ENCODE measurements around the gene PAFAH2. TPM values are rescaled to one million over a fixed set of nuclear protein-coding genes. Genes with fewer than 3 reads are reported as not detected.

Gene PAFAH2
- total RNA-seq, 1 experiment from 2014 or later = 8.5 TPM

DNA sequence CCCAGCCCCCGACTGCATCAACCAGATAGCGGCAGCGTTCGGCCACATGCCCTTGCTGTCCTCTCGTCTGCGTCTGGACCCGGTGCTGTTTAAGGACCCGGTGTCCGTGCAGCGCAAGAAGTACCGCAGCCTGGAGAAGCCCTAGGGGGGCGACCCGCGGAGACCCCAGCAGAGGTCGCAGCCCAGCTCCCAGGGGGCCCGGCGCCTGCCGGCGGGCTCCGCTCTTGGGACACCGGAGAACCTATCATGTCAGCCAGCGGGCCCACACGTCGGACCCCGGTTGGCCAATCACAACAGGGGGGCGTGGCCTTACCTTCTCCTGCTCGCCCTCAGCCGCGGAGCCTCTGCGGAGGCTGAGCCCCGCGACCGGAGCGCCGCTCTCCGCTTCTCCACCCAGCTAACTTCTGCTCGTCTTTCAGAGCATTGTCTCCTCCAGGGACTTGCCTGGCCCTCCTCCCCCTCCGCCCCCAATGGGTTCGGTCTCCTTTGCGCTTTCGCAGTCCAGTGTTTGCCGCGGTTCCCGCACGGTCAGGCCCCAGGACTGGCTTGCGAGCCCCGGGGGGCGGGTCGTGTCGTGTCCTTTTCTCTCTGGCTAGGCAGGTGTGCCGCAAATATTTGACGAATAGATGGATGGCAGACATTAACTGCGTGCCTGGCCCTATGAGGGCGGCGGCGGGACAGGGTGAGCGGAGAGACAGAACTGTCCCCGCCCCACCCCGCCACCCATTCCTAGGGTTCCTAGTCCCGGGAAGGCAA is 37.5 kb upstream of the PAFAH2 start:
- Histone ChIP-seq H3K4me3 (ENCODE audit: low read depth in 2 of 2, low read length in 2 of 2) (peak overlapping the region; percentile 93 to 96), H3K36me3 (ENCODE audit: control insufficient read depth, insufficient read depth, low read length) (peaks cover 2% of the 10 kb centered on the region; the same call in 1 of the 2 replicates), H3K9me3 (ENCODE audit: control insufficient read depth, insufficient read depth, low read depth, low read length) (no peaks in the 10 kb centered on the region), H3K27me3 (ENCODE audit: control insufficient read depth, insufficient read depth, low read length) (no peaks in the 10 kb centered on the region), H3K27ac (ENCODE audit: low read length) (peak overlapping the region; percentile 71), H3K4me1 (ENCODE audit: control insufficient read depth, insufficient read depth, low read length) (peaks cover 14% of the 10 kb centered on the region)
- intact Hi-C loops (cut with micrococcal nuclease; ENCODE audit: unreplicated experiment) (loop anchor here (5.0 to 10.0 kb wide), 3 partner anchors 59 to 112 kb away; partner anchors contain the start of gene PDIK1L), in situ Hi-C loops (cut with HindIII; ENCODE audit: low pct_unique_long_range_greater_than_20kb, low sequenced_read_pairs) (no loop called here)
- ATAC-seq (peak; percentile 95), DNase-seq (ENCODE audit: low read depth, low spot score) (peak; percentile 55)
- CTCF ChIA-PET = interaction anchor here (0.6 to 2.5 kb wide), 3 partner anchors 10 to 110 kb away, joined by 3 to 17 read pairs (median 3); no protein-coding TSS in a partner anchor
- no peak for TF ChIP-seq TCF7L2 (IDR thresholded peaks at IDR 0.05; ENCODE audit: low read depth, low read length)
- TF ChIP-seq, protein P1, sequence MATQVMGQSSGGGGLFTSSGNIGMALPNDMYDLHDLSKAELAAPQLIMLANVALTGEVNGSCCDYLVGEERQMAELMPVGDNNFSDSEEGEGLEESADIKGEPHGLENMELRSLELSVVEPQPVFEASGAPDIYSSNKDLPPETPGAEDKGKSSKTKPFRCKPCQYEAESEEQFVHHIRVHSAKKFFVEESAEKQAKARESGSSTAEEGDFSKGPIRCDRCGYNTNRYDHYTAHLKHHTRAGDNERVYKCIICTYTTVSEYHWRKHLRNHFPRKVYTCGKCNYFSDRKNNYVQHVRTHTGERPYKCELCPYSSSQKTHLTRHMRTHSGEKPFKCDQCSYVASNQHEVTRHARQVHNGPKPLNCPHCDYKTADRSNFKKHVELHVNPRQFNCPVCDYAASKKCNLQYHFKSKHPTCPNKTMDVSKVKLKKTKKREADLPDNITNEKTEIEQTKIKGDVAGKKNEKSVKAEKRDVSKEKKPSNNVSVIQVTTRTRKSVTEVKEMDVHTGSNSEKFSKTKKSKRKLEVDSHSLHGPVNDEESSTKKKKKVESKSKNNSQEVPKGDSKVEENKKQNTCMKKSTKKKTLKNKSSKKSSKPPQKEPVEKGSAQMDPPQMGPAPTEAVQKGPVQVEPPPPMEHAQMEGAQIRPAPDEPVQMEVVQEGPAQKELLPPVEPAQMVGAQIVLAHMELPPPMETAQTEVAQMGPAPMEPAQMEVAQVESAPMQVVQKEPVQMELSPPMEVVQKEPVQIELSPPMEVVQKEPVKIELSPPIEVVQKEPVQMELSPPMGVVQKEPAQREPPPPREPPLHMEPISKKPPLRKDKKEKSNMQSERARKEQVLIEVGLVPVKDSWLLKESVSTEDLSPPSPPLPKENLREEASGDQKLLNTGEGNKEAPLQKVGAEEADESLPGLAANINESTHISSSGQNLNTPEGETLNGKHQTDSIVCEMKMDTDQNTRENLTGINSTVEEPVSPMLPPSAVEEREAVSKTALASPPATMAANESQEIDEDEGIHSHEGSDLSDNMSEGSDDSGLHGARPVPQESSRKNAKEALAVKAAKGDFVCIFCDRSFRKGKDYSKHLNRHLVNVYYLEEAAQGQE (IDR thresholded peaks at IDR 0.05; ENCODE audit: insufficient read depth in 1 of 2, low read depth in 2 of 2, low read length in 1 of 2) = 0 out of 4 replicates have a peak, but pooled peaks of 1 of the 2 experiments have one; percentile 4
- POLR2A ChIA-PET = no interaction called here
- BruUV-seq (replicated peaks) = no TSS peak

DNA sequence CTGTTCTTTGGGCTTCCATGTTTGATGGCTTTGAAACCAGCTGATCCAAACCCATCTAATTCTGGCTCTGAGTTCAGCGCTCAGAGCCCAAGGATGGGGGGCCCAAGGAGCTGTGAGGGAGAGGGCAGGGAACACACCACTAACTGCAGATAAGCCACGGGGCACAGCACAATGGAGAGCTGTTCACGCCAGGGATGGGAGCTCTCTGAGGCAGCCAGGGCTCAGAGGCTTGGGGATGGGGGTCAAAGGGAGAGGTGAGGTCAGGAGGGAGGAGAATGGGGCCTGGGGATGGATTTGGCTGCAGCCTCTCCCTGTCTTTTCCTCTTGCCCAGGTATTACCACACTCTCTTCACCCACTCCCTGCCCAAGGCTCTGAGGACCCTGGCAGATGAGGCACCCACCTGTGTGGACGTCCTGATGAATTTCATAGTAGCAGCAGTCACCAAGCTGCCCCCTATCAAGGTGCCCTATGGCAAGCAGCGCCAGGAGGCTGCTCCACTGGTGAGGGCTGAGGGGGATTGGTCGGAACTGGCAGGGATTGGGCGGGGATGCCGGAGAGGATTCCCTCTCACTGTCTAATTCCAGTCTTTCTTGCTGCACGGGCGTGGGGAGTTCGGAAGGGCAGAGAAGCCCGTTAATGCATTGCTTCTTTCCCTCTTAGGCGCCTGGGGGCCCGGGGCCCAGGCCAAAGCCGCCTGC is 36.8 kb upstream of the PAFAH2 start:
- ATAC-seq (peak; percentile 52), DNase-seq (ENCODE audit: low read depth, low spot score) (no peak)
- Histone ChIP-seq H3K4me1 (ENCODE audit: control insufficient read depth, insufficient read depth, low read length) (peaks cover 14% of the 10 kb centered on the region), H3K4me3 (ENCODE audit: low read depth in 2 of 2, low read length in 2 of 2) (peak overlapping the region; percentile 93 to 96), H3K36me3 (ENCODE audit: control insufficient read depth, insufficient read depth, low read length) (peaks cover 2% of the 10 kb centered on the region; the same call in 1 of the 2 replicates), H3K27ac (ENCODE audit: low read length) (peak overlapping the region; percentile 23; the same call in 1 of the 2 replicates), H3K9me3 (ENCODE audit: control insufficient read depth, insufficient read depth, low read depth, low read length) (no peaks in the 10 kb centered on the region), H3K27me3 (ENCODE audit: control insufficient read depth, insufficient read depth, low read length) (no peaks in the 10 kb centered on the region)
- intact Hi-C loops (cut with micrococcal nuclease; ENCODE audit: unreplicated experiment) = loop anchor here (5.0 to 10.0 kb wide), 3 partner anchors 60 to 113 kb away; partner anchors contain the start of gene PDIK1L
- CTCF ChIA-PET = interaction anchor here (0.6 to 2.5 kb wide), 2 partner anchors 19 to 111 kb away, joined by 3 to 17 read pairs; no protein-coding TSS in a partner anchor
- TF ChIP-seq, protein P1 (IDR thresholded peaks at IDR 0.05; ENCODE audit: insufficient read depth in 1 of 2, low read depth in 2 of 2, low read length in 1 of 2) = no peak
- TF ChIP-seq, protein P2, sequence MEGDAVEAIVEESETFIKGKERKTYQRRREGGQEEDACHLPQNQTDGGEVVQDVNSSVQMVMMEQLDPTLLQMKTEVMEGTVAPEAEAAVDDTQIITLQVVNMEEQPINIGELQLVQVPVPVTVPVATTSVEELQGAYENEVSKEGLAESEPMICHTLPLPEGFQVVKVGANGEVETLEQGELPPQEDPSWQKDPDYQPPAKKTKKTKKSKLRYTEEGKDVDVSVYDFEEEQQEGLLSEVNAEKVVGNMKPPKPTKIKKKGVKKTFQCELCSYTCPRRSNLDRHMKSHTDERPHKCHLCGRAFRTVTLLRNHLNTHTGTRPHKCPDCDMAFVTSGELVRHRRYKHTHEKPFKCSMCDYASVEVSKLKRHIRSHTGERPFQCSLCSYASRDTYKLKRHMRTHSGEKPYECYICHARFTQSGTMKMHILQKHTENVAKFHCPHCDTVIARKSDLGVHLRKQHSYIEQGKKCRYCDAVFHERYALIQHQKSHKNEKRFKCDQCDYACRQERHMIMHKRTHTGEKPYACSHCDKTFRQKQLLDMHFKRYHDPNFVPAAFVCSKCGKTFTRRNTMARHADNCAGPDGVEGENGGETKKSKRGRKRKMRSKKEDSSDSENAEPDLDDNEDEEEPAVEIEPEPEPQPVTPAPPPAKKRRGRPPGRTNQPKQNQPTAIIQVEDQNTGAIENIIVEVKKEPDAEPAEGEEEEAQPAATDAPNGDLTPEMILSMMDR (IDR thresholded peaks at IDR 0.05) = no peak
- TF ChIP-seq TCF7L2 (IDR thresholded peaks at IDR 0.05; ENCODE audit: low read depth, low read length) (no peak), POLR2AphosphoS5 (IDR thresholded peaks at IDR 0.05; ENCODE audit: low read depth, low read length) (no peak)
- POLR2A ChIA-PET = interaction anchor here (0.6 kb wide), 1 partner anchor 127 kb away, joined by 6 read pairs; no protein-coding TSS in a partner anchor
- in situ Hi-C loops (cut with HindIII; ENCODE audit: low pct_unique_long_range_greater_than_20kb, low sequenced_read_pairs) = no loop called here
- no TSS peak for BruUV-seq (replicated peaks)

Data from Panc1 (cell line).